LoVo (cell line): ENCODE measurements around the gene ADAMTS12.
"Not testable (repeated sequence)": the region's sequence is repeated elsewhere in the genome, so short reads cannot be mapped to it uniquely, and the experiment has no call there.

Experiments
- DNase-seq: peaks from one replicate; pipeline ENCODE4 v3.0.0-alpha.2; 2016; ENCODE audit warnings: low spot score

The ADAMTS12 gene

GRCh38 chr5:33901156-33901555, 9.4 kb upstream of the ADAMTS12 start:
- no peak for DNase-seq

DNA sequence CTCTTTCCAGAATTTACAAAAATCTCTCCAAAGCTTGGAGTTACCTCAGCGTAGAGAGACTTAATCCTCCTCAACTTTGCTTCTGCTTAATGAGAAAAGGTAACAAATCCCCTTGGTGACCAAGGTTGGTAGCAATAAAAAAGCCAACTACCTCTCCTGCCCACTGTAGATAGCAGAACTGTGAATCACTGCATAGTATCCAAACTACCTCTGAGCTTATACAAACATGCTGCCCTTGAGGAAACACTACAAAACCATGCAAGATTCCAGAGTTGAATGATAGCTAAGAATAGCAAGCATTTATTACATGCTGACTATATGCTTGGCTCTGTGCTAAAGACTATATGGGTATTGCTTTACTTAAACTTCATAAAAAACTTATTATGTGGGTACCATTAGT, 2.8 kb upstream of the ADAMTS12 start:
- DNase-seq, result no peak

GRCh38 chr5:33892620-33893137, 889 bp upstream of the ADAMTS12 start:
- DNase-seq, result no peak

DNA sequence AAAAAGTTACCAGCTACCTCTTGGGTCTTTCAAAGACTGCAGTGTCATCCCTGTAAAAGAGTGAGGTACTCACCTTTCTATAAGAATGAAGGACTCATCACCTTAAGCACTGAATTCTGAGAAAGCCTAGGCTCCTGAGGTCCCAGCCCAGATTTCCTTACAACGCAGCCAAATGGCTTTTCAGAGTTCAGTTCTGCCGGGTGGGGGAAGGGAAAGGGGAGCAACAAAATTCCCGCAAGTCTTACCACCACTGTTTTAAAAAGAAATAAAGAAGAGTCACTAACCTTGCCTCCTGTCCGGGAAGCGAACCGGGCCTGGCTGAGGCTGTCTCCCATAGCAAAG, 373 bp downstream of the ADAMTS12 start:
- no peak for DNase-seq

DNA sequence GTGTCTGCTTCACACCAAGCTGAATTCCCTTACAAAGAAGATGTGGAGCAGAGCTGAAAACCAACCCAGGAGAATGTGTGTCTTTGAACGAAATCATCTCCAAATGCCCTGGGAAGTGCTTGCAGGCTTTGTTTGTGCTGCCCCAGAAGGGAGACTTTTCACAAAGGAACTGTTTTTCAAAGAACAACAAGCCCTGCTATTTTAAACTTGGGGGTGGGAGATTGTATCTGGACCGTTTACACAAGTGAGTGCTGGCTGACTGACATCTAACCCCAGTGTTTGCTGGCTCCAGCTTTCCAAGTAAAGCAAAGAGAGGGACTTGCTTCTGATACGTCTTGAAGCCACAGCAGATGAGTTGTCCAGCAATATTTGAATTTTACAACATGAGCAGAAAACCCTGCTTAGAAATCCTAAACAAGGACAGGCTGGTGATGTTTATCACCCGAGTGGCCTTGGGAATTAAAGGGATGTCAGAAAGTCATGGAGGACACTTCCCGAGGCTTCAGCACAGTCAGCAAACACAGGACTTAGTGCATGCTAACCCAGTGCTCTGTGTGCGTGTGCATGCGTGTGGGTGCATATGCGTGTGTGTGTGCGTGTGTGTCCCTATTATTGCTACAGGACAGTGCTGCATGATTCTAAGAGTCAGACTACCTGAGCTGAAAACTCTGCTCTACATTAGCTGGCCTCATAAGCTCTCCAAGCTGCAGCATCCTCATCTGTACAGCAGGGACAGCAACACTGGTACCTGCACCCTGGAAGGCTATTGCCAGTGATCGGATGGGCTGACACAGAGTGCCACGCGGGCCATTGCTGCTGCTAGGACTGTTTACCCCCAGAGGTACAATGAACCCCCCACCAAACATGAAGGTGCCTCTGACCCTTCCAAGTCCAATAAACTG, 1.4 kb downstream of the ADAMTS12 start:
- no peak for DNase-seq

DNA sequence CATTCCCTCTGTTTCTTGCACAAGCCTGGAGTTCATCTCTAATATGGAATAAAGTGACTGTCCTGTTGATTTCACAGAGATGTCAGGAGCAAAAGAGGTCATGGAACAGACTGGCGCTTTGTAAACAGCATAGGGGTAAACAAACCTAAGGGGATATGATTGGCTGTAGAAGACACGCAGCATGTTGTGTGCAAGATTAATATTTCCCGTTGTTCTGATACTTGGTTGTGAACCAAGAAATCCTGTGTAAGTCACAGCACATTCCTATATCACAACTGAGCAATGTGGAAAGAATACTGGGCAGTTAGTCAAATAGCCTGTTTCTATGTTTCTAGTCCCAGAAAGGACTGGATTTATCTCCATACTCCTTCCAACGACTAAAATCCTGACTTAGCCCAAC, 3.2 kb downstream of the ADAMTS12 start:
- DNase-seq, result no peak

DNA sequence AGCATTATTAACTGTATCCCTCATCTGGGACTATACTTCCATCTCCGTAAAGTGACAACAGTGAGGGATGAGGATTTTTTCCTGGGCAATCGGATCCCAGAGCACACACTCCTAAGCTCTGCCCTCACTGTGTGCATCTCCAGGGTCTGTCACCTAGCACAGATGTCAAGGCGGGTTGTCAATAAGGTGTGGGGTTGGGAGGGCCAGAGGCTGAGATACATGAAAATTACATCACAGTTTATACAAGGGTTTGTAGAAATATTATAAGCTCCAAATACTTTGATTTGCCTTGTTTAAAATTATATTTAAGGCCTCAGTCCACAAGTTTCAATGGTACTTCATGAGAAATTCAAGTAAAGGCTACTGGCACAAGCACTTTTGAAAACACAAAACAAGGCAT, 4.5 kb downstream of the ADAMTS12 start:
- no peak for DNase-seq

- DNase-seq, result no peak
Observed at GRCh38 chr5:33886283-33886682, 5.5 kb downstream of the ADAMTS12 start.

GRCh38 chr5:33885679-33886078, 6.1 kb downstream of the ADAMTS12 start:
- no peak for DNase-seq

- no peak for DNase-seq
Observed at GRCh38 chr5:33883482-33883881, 8.3 kb downstream of the ADAMTS12 start.

DNA sequence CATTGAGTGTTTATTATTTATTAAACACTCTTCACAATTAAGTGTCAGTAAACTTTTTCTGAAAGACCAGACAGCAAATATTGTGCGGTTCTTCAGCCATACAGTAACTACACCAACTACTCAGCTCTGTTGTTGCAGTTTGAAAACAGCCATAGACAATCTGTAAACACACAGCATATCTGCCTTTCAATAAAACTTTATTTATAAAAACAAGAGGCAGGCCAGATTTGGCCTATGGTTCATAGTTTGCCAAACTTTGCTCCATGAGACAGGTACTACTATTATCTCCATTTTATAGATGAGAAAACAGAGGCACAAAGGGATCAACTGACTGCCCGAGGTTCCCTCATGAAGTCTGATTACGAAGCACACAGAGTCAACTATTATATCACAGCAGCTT, 11.5 kb downstream of the ADAMTS12 start:
- DNase-seq, result no peak

DNA sequence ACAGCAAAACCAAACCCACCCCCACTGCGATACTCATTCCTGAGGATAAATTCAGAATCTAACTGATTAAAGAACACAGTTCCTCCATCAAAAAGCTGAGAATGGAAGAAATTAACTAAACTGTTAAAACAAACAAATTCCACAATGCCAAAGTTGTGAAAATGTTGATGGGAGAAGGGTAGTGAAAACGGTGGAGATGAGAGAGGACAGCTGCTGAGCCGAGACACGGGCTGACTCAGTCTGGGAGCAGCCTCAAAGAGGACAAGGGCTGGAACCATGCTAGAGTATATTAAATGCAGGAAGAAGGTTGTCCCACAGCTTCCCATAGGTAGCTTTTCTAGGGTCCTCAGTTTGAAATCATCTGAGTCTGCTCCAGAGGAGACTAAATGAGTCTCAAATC, 14.3 kb downstream of the ADAMTS12 start:
- DNase-seq, result no peak

- no peak for DNase-seq
Observed at GRCh38 chr5:33867241-33867640, 24.5 kb downstream of the ADAMTS12 start.

DNA sequence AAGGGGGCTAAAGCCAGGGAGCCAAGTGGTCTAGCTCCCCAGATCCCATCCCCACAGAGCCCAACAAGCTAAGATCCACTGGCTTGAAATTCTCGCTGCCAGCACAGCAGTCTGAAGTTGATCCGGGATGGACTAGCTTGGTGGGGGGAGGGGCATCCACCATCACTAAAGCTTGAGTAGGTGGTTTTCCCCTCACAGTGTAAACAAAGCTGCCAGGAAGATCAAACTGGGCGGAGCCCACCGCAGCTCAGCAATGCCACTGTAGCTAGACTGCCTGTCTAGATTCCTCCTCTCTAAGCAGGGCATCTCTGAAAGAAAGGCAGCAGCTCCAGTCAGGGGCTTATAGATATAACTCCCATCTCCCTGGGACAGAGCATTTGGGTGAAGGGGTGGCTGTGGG, 32.6 kb downstream of the ADAMTS12 start:
- not testable (repeated sequence) for DNase-seq

GRCh38 chr5:33857037-33857436, 34.8 kb downstream of the ADAMTS12 start:
- no peak for DNase-seq

DNA sequence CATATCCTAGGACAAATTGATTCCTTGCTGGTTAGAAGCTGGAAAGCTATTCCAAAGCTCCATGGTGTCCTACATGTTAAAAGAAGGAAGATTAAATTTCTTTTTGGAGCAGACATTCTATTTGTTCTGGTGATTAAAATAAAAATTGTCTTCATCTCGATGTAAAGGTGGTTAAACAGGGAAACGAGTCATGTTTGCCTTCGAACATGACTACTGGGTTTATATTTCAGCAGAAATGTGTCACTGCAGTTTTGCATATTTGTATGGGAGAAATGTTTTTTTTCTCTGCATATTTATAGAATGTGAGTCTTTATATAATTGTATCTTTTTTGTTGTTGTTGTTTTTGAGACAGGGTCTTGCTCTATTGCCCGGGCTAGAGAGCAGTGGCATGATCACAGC, 36.4 kb downstream of the ADAMTS12 start:
- DNase-seq, result no peak

DNA sequence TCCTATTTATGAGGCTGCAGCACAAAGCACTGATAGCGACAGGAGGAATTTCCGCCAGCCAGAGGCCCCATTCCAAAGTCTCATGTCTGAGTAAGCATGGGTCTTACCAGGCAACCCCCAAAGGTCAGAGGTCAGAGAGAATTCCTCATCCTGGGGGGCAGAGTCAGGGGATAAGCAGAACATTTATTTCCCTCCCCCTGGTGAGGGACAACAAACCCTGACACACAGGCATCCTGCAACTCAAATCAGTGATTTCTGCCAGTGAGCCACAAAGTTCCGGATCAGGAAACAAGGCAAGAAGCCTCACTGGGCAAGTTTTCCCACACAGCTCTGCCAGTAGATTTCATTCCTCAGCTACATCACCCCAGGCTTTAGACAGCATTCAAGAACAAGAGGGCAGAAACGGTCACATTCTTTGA, 37.0 kb downstream of the ADAMTS12 start:
- DNase-seq, result no peak

- no peak for DNase-seq
Observed at GRCh38 chr5:33852837-33853236, 39.0 kb downstream of the ADAMTS12 start.

GRCh38 chr5:33852319-33852718, 39.5 kb downstream of the ADAMTS12 start:
- DNase-seq, result no peak

DNA sequence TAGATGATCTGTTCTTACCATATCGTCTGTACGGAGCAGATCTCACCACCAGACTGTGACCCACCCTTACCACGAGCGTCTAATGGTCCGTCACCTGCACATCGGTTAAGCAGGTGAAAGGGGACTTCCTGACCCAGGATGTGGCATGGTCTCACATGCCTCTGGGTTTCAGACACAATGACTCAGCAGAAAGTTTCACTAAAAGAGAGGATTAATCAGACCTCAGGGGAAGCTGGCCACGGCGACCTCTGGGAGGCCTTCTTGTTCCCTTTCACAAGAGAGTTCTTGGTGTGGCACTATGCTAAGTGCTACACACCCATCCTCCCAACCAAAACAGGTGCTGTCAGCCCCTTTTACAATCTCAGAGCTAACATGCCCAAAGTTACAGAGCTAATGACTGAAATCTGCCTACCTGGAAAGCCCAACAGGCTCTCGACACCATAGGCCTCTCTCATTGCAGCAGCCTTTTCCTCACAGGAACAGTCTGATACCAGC, 41.6 kb downstream of the ADAMTS12 start:
- DNase-seq, result no peak

- no peak for DNase-seq
Observed at GRCh38 chr5:33848554-33848953, 43.2 kb downstream of the ADAMTS12 start.

- DNase-seq, result no peak
Observed at GRCh38 chr5:33846851-33847250, 44.9 kb downstream of the ADAMTS12 start.

DNA sequence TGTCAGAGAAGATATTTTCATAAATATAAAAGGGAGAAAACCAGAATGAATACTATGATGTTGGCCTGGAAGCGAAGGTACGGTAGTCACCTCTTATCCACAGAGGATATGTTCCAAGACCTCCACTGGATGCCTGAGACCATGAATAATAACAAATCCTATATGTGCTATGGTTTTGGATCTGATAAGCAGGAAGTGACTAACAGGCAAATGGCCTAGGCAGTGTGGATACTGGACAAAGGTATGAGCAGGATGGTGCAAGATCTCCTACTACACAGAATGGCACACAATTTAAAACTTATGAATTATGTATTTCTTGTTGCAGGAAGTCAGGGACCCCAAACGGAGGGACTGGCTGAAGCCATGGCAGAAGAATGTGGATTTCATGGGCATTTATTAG, 48.2 kb downstream of the ADAMTS12 start:
- no peak for DNase-seq

DNA sequence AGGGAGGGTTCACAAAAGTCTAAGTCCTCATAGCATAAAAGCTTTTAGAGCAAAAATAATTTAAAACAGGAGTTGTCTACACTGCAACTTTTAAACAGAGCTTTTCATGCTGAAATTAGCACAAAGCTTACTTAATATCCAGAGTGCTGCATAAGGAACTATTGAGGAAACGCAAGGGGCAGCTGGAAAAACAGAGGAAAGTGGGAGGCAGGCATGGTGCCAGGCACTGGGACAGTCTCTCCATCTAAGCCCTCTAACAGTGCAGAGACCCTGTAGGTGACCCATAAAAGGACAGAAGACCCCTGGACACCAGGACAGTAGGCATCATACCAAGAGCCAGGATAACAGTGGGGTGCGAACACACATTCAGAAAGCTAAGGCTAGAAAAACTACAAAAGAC, 49.3 kb downstream of the ADAMTS12 start:
- no peak for DNase-seq
